ENCODE measurements around the gene CREB3.

Gene CREB3

DNA sequence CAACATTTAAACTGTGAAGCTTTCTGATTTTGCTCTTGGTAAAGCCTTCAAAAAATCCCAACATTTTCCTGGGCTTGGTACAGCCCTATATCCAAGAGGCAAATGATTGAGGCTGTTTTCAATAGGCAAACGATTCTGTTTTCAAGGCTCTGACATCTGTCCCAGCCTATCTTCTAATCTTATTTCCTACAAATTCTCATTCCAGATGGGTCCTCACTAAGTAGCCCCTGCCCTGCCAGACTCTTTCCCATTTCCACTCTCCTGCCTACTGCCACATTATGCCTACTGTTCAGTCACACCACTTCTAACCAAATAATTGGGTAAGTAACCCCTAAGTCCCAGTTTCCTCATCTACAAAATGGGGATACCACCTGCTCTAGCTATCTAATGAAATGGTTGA lies 13.1 kb downstream of the CREB3 start:
- Histone ChIP-seq H3K27me3 (replicated peaks; ENCODE audit: control insufficient read depth, insufficient read depth, low read length) (no peaks in the 10 kb centered on the region), H3K36me3 (ENCODE audit: control insufficient read depth, insufficient read depth, low read length) (peaks cover 20% of the 10 kb centered on the region), H3K4me3 (replicated peaks; ENCODE audit: low read depth, low read length) (no peak overlapping the region; the same call in 1 of the 2 replicates)
- TF ChIP-seq, protein P1, sequence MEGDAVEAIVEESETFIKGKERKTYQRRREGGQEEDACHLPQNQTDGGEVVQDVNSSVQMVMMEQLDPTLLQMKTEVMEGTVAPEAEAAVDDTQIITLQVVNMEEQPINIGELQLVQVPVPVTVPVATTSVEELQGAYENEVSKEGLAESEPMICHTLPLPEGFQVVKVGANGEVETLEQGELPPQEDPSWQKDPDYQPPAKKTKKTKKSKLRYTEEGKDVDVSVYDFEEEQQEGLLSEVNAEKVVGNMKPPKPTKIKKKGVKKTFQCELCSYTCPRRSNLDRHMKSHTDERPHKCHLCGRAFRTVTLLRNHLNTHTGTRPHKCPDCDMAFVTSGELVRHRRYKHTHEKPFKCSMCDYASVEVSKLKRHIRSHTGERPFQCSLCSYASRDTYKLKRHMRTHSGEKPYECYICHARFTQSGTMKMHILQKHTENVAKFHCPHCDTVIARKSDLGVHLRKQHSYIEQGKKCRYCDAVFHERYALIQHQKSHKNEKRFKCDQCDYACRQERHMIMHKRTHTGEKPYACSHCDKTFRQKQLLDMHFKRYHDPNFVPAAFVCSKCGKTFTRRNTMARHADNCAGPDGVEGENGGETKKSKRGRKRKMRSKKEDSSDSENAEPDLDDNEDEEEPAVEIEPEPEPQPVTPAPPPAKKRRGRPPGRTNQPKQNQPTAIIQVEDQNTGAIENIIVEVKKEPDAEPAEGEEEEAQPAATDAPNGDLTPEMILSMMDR (IDR thresholded peaks at IDR 0.05; ENCODE audit: insufficient read depth, low read length, poor library complexity, severe bottlenecking): no peak
- no peak for DNase-seq (ENCODE audit: extremely low read depth, insufficient read length)

DNA sequence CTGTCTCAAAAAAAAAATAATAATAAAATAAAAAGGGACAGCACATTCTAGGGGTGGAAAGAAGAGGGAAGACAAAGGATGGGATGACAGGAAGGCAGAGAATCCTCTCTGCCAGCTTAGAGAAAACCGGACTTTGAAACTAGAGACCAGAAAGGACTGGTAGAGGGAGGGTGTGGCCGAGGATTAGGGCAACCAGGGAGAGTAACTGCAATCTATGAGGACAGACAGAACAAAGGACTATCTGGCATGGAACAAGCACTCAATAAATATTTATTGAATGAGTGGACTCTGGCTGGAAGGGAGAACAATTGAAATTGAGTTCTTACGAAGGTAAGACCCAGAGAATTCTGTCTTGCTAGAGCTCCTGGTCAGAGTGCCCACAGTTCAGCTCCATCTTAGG lies 14.1 kb downstream of the CREB3 start:
- H3K27me3 ChIP-seq (replicated peaks; ENCODE audit: control insufficient read depth, insufficient read depth, low read length): no peaks in the 10 kb centered on the region
- H3K36me3 ChIP-seq (ENCODE audit: control insufficient read depth, insufficient read depth, low read length): peaks cover 18% of the 10 kb centered on the region
- DNase-seq (ENCODE audit: extremely low read depth, insufficient read length): no peak
- peak overlapping the region; percentile 59 for H3K4me3 ChIP-seq (replicated peaks; ENCODE audit: low read depth, low read length)
- TF ChIP-seq, protein P1 (IDR thresholded peaks at IDR 0.05; ENCODE audit: insufficient read depth, low read length, poor library complexity, severe bottlenecking): no peak

DNA sequence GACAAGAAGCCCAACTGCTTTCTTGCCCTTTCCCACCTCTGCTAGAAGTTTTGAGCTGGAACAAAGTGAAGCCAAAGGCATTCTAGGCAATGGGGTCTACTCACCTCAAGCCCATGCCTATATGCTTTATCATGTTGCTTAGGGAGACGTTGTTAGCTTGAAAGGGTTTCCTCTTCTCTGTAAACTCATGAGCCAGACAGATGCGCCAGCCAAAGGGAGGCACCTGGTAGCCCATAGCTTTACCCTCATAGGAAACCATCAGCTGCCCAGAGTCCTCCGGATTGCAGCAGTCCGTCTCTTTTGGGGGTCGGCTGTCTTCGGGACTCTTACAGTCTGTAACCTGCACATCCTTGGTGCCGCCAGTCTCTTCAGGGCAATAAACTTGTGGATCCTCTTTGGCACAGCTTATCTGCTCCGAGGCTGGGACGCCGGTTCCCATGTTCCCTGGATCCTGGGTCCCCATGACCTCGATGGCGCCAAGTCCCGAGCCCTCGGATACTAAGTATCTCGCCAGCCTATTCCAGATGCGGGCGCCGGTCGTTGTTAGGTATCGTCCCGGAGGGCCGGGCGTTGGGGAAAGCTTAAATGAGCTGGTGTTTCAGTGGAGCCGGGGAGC lies 15.9 kb downstream of the CREB3 start:
- Histone ChIP-seq H3K27me3 (replicated peaks; ENCODE audit: control insufficient read depth, insufficient read depth, low read length) (no peaks in the 10 kb centered on the region), H3K36me3 (ENCODE audit: control insufficient read depth, insufficient read depth, low read length) (peaks cover 27% of the 10 kb centered on the region), H3K4me3 (replicated peaks; ENCODE audit: low read depth, low read length) (peak overlapping the region; percentile 59)
- DNase-seq (ENCODE audit: extremely low read depth, insufficient read length): no peak
- TF ChIP-seq, protein P1 (IDR thresholded peaks at IDR 0.05; ENCODE audit: insufficient read depth, low read length, poor library complexity, severe bottlenecking): no peak

DNA sequence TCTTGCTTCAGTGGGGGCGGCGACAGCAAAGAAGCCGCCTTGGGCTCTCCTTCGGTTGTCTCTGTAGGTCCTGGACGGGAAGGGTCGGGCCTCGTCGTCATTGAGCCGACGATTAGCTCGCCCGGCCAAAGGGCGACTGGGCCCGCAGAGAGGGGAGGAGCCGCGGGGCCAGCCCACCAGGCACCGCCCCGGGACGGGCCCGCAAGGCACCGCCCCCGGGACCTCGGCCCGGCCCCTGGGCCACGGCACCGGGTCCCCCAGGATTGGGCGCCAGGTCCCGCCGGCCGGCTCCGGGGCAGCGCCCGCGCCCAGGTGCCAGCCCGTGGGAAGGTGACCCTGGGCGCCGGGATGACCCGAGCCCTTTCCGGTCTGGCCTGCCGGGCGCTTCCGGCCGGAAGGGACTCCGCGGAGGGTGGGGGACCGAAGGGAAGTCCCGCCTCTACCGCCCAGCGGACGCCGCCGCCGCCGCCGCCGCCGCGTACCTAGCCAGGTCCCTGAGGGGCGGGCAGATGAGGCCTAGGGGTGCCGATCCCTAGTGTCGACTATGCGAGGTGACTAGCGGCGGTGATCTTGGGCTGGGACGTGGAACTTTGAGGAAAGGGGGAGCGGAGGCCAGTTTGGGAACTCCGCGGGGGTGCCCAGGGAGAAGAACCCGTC lies 16.5 kb downstream of the CREB3 start, which contains the start of the genes GBA2 and RGP1:
TSS of gene GBA2 (minus strand) at position 371 of the 657 bp plus-strand sequence. CDS start 524 bp downstream, outside the sequence.
TSS of gene RGP1 (plus strand) at position 430 of the 657 bp plus-strand sequence. CDS start 469 bp downstream, outside the sequence.
- Histone ChIP-seq H3K27me3 (replicated peaks; ENCODE audit: control insufficient read depth, insufficient read depth, low read length) (no peaks in the 10 kb centered on the region), H3K4me3 (replicated peaks; ENCODE audit: low read depth, low read length) (peak within 1 kb of the TSS; percentile 59), H3K36me3 (ENCODE audit: control insufficient read depth, insufficient read depth, low read length) (peaks cover 23% of the 10 kb centered on the region)
- peak; percentile 82 for DNase-seq (ENCODE audit: extremely low read depth, insufficient read length)
- TF ChIP-seq, protein P1 (IDR thresholded peaks at IDR 0.05; ENCODE audit: insufficient read depth, low read length, poor library complexity, severe bottlenecking): no peak

DNA sequence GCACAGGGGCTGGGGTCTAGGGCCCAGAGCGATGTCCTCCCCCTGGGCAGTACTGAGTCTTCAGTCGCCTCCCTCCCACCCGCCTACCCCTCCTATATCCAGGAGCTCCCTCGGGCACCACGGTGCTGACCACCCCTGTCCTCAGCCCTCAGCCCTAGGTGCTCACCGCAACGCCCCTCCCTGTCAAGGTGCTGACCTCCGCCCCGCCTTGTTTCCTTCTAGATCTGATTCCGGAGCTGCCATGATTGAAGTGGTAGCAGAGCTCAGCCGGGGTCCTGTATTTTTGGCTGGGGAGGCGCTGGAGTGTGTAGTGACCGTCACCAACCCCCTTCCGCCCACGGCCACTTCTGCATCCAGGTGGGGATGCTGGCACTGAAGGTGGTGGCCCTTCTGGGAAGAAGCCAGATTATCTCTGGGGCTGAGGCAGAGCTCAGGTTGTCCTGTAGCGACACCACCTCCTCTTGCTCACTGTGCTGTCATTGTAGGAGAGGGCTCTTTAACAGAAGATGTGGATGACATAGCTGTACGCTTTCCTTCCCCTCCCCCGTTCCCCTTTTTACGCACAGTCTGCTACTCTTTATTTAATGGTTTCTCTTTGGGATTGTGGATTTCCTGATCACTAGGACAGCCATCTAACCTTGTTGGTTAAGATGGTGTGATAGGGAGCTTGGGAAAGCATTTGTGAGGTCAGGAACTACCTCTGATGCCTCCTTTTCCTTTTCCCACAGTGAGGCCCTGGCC lies 17.2 kb downstream of the CREB3 start:
- TF ChIP-seq, protein P1 (IDR thresholded peaks at IDR 0.05; ENCODE audit: insufficient read depth, low read length, poor library complexity, severe bottlenecking): no peak
- Histone ChIP-seq H3K4me3 (replicated peaks; ENCODE audit: low read depth, low read length) (peak overlapping the region; percentile 59), H3K36me3 (ENCODE audit: control insufficient read depth, insufficient read depth, low read length) (peaks cover 19% of the 10 kb centered on the region), H3K27me3 (replicated peaks; ENCODE audit: control insufficient read depth, insufficient read depth, low read length) (no peaks in the 10 kb centered on the region)
- no peak for DNase-seq (ENCODE audit: extremely low read depth, insufficient read length)
